HepG2 (cell line): ENCODE measurements around the gene NRG2. TPM values are rescaled to one million over a fixed set of nuclear protein-coding genes. Genes with fewer than 3 reads are reported as not detected.

Experiments used
- ATAC-seq: fragments of 200-7000 bp; cut with Tn5 transposase; 3 replicates; pipeline ENCODE4 v1.9.1; 2020; ENCODE audit warnings: mild to moderate bottlenecking, moderate library complexity
- BruUV-seq: library from RNA; stranded (reverse); fragments of 400-500 nt; replicated peaks from 2 replicates; lab custom pipeline; 2021; lab: Mats Ljungman, UMichigan
- CTCF ChIA-PET: fragments of 300-600 bp; formaldehyde crosslinking; extraction: SDS; loops from one replicate; lab custom pipeline; 2021; ENCODE audit warnings: low total read pairs, inconsistent platforms, low intra/inter-chr PET ratio; lab: Yijun Ruan, JAX
- POLR2A ChIA-PET: fragments of 350-600 bp; sonication (Branson Sonifier 250); formaldehyde crosslinking; loops from one replicate; lab custom pipeline; 2020; ENCODE audit warnings: antibody characterized with exemption, inconsistent platforms; lab: Yijun Ruan, JAX
- DNase-seq: peaks from one replicate; pipeline ENCODE4 v3.0.0-alpha.2; 2015; ENCODE audit warnings: low spot score
- FAIRE-seq: peaks from 3 replicates; lab custom pipeline; 2011; peaks lifted over from hg19 to GRCh38; lab: Jason Lieb, UNC
- H2AFZ ChIP-seq: one replicate; pipeline ENCODE4 v1.6.1; 2011; ENCODE audit warnings: low read length, inconsistent platforms
- H3K27ac ChIP-seq: fragments of 300-600 bp; 3 replicates; pipeline ENCODE4 v1.8.0; 2011; ENCODE audit warnings: mixed run types, mild to moderate bottlenecking, mixed read lengths, low read length, inconsistent platforms; ENCODE audit not compliant: insufficient read depth; ENCODE audit errors: extremely low read length
- H3K27me3 ChIP-seq, 2 experiments: fragments of 200-600 bp in 1 of 2; 2 replicates in 1 of 2; 3 replicates in 1 of 2; pipeline versions ENCODE4 v1.6.0 to v1.8.0; 2011; ENCODE audit warnings: low read length in 2 of 2, mild to moderate bottlenecking in 2 of 2, moderate library complexity in 2 of 2, inconsistent platforms in 1 of 2; ENCODE audit not compliant: insufficient read depth in 2 of 2, control insufficient read depth in 1 of 2
- H3K36me3 ChIP-seq, 2 experiments: fragments of 200-600 bp in 1 of 2; replicated peaks in 1 of 2; 2 replicates in 1 of 2; 3 replicates in 1 of 2; pipeline versions ENCODE4 v1.5.1 to v1.8.0; 2011; ENCODE audit warnings: low read length in 2 of 2, inconsistent platforms in 1 of 2; ENCODE audit not compliant: insufficient read depth in 2 of 2, control insufficient read depth in 1 of 2
- H3K4me1 ChIP-seq: 2 replicates; pipeline ENCODE4 v1.5.1; 2012; ENCODE audit warnings: low read length, inconsistent platforms; ENCODE audit not compliant: insufficient read depth
- H3K4me2 ChIP-seq: 2 replicates; pipeline ENCODE4 v1.6.0; 2011; ENCODE audit warnings: low read depth, low read length, inconsistent platforms
- H3K4me3 ChIP-seq, 3 experiments: fragments of 200-600 bp in 1 of 3; sonication (generic), shearing (Covaris generic) in 1 of 3; replicated peaks in 1 of 3; 2 replicates each; pipeline ENCODE4 v1.5.1; 2011 to 2016; ENCODE audit warnings: low read length in 3 of 3, inconsistent platforms in 2 of 3, low read depth in 2 of 3, mild to moderate bottlenecking in 2 of 3, control low read depth in 1 of 3, mixed read lengths in 1 of 3; ENCODE audit not compliant: insufficient read depth in 1 of 3
- H3K79me2 ChIP-seq: one replicate; pipeline ENCODE4 v1.6.1; 2011; ENCODE audit warnings: low read length, inconsistent platforms; ENCODE audit not compliant: insufficient read depth
- H3K9ac ChIP-seq: 2 replicates; pipeline ENCODE4 v1.6.0; 2011; ENCODE audit warnings: mild to moderate bottlenecking, low read depth, low read length, inconsistent platforms; ENCODE audit not compliant: insufficient read depth
- H3K9me3 ChIP-seq: 2 replicates; pipeline ENCODE4 v1.5.1; 2012; ENCODE audit warnings: mild to moderate bottlenecking, low read length
- H4K20me1 ChIP-seq: 2 replicates; pipeline ENCODE4 v1.6.0; 2011; ENCODE audit warnings: inconsistent platforms, mild to moderate bottlenecking, low read length, moderate library complexity; ENCODE audit not compliant: insufficient read depth
- ARID2 ChIP-seq: sonication (generic); formaldehyde crosslinking; IDR thresholded peaks from 2 replicates; pipeline ENCODE4 v1.8.1; 2022; ENCODE audit warnings: mild to moderate bottlenecking, missing genetic modification reagents, borderline replicate concordance
- JUNB ChIP-seq: sonication (generic); formaldehyde crosslinking; IDR thresholded peaks from 2 replicates; pipeline ENCODE4 v1.8.0; 2022; ENCODE audit warnings: missing genetic modification reagents, mild to moderate bottlenecking, borderline replicate concordance
- THAP8 ChIP-seq: sonication (generic); formaldehyde crosslinking; IDR thresholded peaks from 2 replicates; pipeline ENCODE4 v1.5.1; 2020; ENCODE audit warnings: missing genetic modification reagents, mild to moderate bottlenecking, borderline replicate concordance
- ZKSCAN5 ChIP-seq: sonication (generic); formaldehyde crosslinking; IDR thresholded peaks from 2 replicates; pipeline ENCODE4 v1.5.1; 2020; ENCODE audit warnings: mild to moderate bottlenecking, missing genetic modification reagents
- ZNF382 ChIP-seq: sonication (generic); formaldehyde crosslinking; IDR thresholded peaks from 2 replicates; pipeline ENCODE4 v1.5.0; 2020; ENCODE audit warnings: missing genetic modification reagents, mild to moderate bottlenecking, borderline replicate concordance
- ZNF674 ChIP-seq: sonication (generic); formaldehyde crosslinking; IDR thresholded peaks from 2 replicates; pipeline ENCODE4 v1.5.0; 2020; ENCODE audit warnings: low read depth, mild to moderate bottlenecking, missing genetic modification reagents
- ZNF737 ChIP-seq: sonication (generic); formaldehyde crosslinking; IDR thresholded peaks from 2 replicates; pipeline ENCODE4 v1.5.0; 2020; ENCODE audit warnings: missing genetic modification reagents, mild to moderate bottlenecking, borderline replicate concordance
- ZNF784 ChIP-seq: sonication (generic); formaldehyde crosslinking; IDR thresholded peaks from 2 replicates; pipeline ENCODE4 v1.5.1; 2020; ENCODE audit warnings: missing genetic modification reagents, mild to moderate bottlenecking, borderline replicate concordance
- WGBS: methylation state at CpG from one replicate; pipeline ENCODE4 v1.1.6; 2017; ENCODE audit warnings: low lambda C conversion rate; 5-methylcytosine and 5-hydroxymethylcytosine counted together
- in situ Hi-C: cut with HindIII; loops from 2 replicates; pipeline ENCODE4 v1.10.0; 2017; ENCODE audit warnings: low pct_unique_long_range_greater_than_20kb; ENCODE audit not compliant: extremely low pct_ligation_motif_present
- intact Hi-C: fragments of 100-400 bp; cut with micrococcal nuclease; formaldehyde crosslinking; loops from one replicate; pipeline ENCODE4 v1.10.0; 2022; ENCODE audit not compliant: unreplicated experiment
- polyA plus RNA-seq, 8 experiments: library from polyadenylated mRNA; depleted of rRNA in 3 of 8; stranded (reverse) in 7 of 8; unstranded in 1 of 8; fragments of >200 nt; fragmentation: Illumina TruSeq in 4 of 8; extraction: Trizol in 4 of 8; gene quantifications; 2 replicates each; pipeline versions ENCODE4 v1.2.1 to v1.2.3, GENCODE V29; 2011 to 2016; ENCODE audit warnings: low read depth in 4 of 8, missing spikeins in 1 of 8, mixed read lengths in 1 of 8; ENCODE audit not compliant: insufficient read depth in 1 of 8
- total RNA-seq, 5 experiments: library from RNA; depleted of rRNA; stranded (reverse); fragments of >200 nt; fragmentation: Illumina TruSeq; extraction: Trizol; gene quantifications; 2 replicates each; pipeline ENCODE4 v1.2.3, GENCODE V29; 2016; ENCODE audit warnings: low read depth in 1 of 5

Gene NRG2
- total and polyA plus RNA-seq, 2 of the 13 experiments (the other 11 are each of a cell fraction or from before 2014, with no cell fraction given), result not detected

- 0% methylated on average over 1 of the region's 2 CpGs for WGBS
- intact Hi-C loops (no loop called here), in situ Hi-C loops (no loop called here)
- TF ChIP-seq JUNB (CRISPR knock-in tag), result no peak
- no peak for TF ChIP-seq ARID2
- TF ChIP-seq ZKSCAN5 (CRISPR knock-in tag), result no peak
- no peak for TF ChIP-seq THAP8 (CRISPR knock-in tag)
- FAIRE-seq (no peak), DNase-seq (no peak), ATAC-seq (no peak)
- Histone ChIP-seq H3K79me2 (no peaks in the 10 kb centered on the region), H3K36me3 (no peaks in the 10 kb centered on the region), H4K20me1 (peaks cover 2% of the 10 kb centered on the region; the same call in 1 of the 2 replicates), H3K27me3 (peaks cover 18 to 50% of the 10 kb centered on the region in 2 experiments; a peak in 4 of 5 replicates), H2AFZ (no peak overlapping the region), H3K4me1 (no peaks in the 10 kb centered on the region), H3K9ac (no peak overlapping the region), H3K4me2 (no peak overlapping the region), H3K9me3 (no peaks in the 10 kb centered on the region), H3K27ac (no peak overlapping the region), H3K4me3 (no peak overlapping the region)
- CTCF ChIA-PET, result no interaction called here
- BruUV-seq, result no TSS peak
- POLR2A ChIA-PET, result no interaction called here
Measured at GRCh38 chr5:139811274-139811607, 231.9 kb downstream of the NRG2 start.

- TF ChIP-seq ZNF382 (CRISPR knock-in tag), result no peak
- no peak for TF ChIP-seq ZNF737
- no peak for TF ChIP-seq ZNF674
- TF ChIP-seq ZNF784 (CRISPR knock-in tag), result no peak
- Histone ChIP-seq H3K4me1 (no peaks in the 10 kb centered on the region), H3K4me2 (no peak overlapping the region), H3K4me3 (no peak overlapping the region), H4K20me1 (peaks cover 2% of the 10 kb centered on the region; the same call in 1 of the 2 replicates), H3K27me3 (peaks cover 22 to 54% of the 10 kb centered on the region in 2 experiments; a peak in 4 of 5 replicates), H2AFZ (no peak overlapping the region), H3K9ac (no peak overlapping the region), H3K27ac (no peak overlapping the region), H3K9me3 (no peaks in the 10 kb centered on the region), H3K36me3 (no peaks in the 10 kb centered on the region), H3K79me2 (no peaks in the 10 kb centered on the region)
- BruUV-seq, result no TSS peak
- no peak for DNase-seq
- ATAC-seq, result no peak
- in situ Hi-C loops, result no loop called here
- CTCF ChIA-PET, result no interaction called here
- FAIRE-seq, result no peak
- WGBS, result 7% methylated on average over 6 of the region's 8 CpGs
- intact Hi-C loops, result no loop called here
- POLR2A ChIA-PET, result no interaction called here
Measured at GRCh38 chr5:139810341-139811273, 232.5 kb downstream of the NRG2 start.
